Retina (tissue), 1 donor: ENCODE data around the gene RPTOR.
"Not testable (repeated sequence)": the region's sequence is repeated elsewhere in the genome, so short reads cannot be mapped to it uniquely, and the experiment has no call there.

ENCODE experiments used
- DNase-seq: peaks from one replicate; pipeline ENCODE4 v3.0.0-alpha.2; 2016

Gene RPTOR

GRCh38 chr17:80874866-80875445 lies 330.3 kb downstream of the RPTOR start:
- DNase-seq = no peak

- DNase-seq = not testable (repeated sequence)
These were observed 330.9 kb downstream of the RPTOR start for GRCh38 chr17:80875480-80875995.

DNA sequence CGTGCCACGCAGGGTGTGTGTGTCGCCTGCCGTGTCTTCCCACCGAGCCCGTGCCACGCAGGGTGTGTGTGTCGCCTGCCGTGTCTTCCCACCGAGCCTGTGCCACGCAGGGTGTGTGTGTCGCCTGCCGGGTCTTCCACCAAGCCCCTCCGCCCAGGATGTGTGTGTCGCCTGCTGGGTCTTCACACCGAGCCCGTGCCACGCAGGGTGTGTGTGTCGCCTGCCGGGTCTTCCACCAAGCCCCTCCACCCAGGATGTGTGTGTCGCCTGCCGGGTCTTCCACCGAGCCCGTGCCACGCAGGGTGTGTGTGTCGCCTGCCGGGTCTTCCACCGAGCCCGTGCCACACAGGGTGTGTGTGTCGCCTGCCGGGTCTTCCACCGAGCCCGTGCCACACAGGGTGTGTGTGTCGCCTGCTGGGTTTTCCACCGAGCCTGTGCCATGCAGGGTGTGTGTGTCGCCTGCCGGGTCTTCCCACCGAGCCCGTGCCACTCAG lies 331.9 kb downstream of the RPTOR start:
- not testable (repeated sequence) for DNase-seq

GRCh38 chr17:80876950-80877728 lies 332.5 kb downstream of the RPTOR start:
- DNase-seq = no peak

DNA sequence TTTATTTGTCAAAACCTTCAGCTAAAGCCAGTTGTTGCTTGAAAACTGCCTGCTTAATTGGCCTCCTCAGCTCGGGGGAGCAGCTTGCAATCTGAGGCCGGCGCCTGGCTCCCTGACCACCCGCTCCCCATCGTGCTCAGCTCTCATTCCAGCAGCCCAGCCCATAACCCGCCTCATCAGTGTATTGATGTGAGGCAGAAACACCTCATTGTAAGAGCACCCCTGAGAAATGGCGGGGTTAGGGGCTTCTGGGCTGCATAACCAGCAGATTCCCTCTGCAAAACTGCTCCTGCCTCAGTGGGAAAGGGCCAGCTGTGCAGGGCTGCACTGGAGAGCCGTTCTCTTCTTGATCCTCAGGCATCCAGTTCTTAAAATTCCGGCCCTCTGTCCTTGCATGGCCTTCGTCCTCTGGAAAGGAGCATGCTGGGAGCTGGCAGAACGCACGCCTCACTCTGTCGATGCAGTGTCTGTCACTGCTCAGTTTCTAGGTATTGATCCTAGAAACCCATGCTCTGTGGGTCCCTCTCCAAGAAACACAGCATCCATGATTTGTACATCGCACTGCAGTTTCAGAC lies 333.2 kb downstream of the RPTOR start:
- DNase-seq = peak; percentile 68

GRCh38 chr17:80878876-80879722 lies 334.5 kb downstream of the RPTOR start:
- no peak for DNase-seq

DNA sequence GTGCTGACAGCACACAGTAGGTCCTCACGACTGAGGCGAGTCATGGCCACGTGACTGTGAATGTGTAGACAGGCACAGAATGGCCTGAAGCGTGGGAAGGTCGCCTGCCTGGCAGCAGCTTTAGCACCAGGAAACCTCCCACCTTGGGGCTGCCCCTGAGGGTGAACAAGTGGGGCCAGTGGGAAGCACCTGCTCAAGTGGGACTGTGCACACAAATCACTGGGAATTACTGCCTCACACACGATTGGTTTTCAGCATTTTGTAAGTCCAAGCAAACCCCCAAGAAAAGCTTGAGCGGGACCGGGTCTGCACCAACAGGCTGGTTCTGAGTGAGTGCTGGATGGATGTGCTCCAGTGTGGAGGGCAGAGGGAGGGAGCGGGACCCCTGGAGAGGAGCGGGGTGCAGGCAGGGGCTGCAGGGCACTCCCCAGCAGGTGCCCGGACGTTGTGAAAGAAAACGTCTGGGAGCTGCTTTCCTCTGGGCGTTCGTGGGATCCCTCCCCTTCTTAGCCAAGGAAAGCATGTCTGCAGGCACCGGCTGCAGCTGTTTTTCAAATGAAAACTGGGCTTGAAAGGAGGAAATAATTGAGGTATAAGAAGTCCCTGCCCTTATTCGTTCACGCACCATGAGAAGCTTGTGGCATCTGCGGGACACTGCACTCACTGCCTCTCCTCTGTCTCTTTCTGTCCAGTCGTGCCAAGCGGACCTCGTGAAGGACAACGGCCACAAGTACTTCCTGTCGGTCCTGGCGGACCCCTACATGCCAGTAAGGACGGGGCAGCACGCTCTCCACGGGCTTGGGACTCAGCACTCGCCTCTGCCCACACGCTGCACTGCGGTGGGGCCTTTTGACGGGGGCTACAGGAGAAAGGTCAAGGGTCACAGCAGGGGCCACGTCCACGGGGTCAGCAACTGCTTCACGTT lies 335.3 kb downstream of the RPTOR start:
- peak; percentile 31 for DNase-seq

- no peak for DNase-seq
These were observed 336.0 kb downstream of the RPTOR start for GRCh38 chr17:80880648-80880985.

DNA sequence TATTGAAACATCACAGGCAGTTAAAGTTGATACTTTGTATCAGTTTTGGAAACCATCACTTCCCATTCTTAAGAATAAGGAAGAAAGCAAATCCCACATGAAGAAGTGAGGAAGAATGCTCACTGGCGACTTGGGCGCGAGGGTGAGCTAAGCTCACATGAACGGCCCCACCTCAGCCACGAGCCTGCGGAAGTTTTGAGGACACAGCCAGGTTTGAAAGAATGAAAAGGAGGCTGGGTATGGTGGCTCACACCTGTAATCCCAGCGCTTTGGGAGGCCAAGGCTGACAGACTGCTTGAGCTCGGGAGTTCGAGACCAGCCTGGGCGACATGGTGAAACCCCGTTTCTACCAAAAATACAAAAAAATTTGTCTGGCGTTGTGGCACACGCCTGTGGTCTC lies 336.7 kb downstream of the RPTOR start:
- no peak for DNase-seq

- no peak for DNase-seq
These were observed 337.7 kb downstream of the RPTOR start for GRCh38 chr17:80882323-80882722.

- DNase-seq = no peak
These were observed 338.5 kb downstream of the RPTOR start for GRCh38 chr17:80882926-80883685.

DNA sequence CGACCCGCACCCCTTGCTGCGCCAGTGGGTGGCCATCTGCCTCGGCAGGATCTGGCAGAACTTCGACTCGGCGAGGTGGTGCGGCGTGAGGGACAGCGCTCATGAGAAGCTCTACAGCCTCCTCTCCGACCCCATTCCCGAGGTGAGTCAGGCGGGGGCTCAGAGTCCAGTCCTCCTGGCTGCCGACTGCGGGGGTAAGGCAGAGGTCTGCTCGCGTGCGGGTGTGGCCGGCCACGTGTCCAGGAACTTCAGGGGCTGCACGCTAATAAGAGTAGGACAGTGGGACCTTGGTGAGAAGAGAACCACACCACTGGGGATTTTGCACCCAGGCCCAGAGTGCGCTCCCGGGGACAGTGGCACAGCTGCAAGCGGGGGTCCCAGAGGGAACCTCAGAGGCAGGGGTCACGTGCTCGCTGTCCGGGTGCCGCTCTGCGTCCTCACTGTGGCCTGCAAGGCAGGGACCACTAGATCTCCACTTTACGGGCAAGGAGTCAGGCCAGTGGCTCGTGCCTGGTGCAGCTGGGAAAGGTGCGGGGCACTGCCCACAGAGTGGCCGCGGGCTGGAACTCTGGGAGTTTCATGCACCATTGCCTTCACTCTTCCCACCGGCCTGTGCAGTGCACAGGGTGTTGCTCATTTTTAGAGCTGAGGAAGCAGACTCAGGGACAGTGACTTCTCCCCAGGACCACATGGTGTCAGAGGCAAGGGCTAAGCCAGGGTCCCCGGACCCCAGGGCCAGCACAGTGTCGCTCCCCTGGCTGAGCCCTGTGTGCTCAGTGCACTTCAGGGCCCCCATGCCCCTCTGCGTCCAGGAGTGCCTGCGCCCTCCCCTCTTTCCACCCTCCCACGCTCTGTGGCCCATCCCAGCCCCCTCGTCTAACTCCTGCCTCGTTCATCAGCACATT lies 339.4 kb downstream of the RPTOR start:
- no peak for DNase-seq

DNA sequence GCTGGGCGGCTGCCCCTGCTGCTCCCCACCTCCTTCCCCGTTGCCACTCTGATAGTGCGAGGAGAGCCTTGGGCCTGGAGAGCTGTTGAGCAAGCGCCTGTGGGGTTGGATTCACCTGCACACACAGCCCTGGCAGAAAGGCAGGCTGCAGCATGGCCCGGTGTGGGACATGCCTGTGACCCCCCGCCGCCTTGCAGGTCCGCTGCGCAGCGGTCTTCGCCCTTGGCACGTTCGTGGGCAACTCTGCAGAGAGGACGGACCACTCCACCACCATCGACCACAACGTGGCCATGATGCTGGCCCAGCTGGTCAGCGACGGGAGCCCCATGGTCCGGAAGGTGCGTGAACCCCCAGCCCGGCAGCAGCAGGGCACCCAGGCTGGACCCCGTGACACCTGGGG lies 340.2 kb downstream of the RPTOR start:
- DNase-seq = no peak

DNA sequence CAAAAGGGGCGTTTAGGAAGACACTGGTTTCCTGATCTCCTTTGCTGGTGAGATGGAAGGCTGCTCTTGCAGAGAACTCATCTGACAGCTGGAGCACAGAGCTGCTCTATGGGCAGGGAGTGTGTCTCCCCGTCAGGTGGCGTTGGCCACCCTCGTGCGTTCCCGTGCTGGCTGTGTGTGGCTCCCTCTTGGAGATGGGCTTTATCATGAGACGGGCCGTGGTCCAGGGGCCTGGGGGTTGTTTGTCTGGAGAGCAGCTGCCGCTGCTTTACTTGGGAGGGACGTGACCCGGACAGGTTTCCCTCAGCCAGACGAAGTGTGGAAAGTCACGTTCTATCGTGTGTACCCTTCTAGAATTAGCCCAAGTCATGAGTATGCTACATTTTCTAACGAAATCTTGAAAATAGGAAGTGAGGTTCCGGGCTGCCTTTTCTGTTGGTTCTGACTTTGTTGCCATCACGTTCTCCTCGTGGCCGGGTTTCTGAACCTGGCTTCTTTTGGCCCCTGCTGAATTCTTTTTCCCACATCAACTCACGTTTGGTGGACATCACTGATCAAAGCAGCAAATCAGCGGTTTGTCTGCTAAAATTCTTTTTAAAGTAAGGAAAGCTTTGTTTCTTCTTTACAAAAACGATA lies 341.4 kb downstream of the RPTOR start:
- DNase-seq = no peak

- DNase-seq = no peak
These were observed 342.3 kb downstream of the RPTOR start for GRCh38 chr17:80886641-80887573.

GRCh38 chr17:80887639-80888175 lies 343.1 kb downstream of the RPTOR start:
- no peak for DNase-seq

DNA sequence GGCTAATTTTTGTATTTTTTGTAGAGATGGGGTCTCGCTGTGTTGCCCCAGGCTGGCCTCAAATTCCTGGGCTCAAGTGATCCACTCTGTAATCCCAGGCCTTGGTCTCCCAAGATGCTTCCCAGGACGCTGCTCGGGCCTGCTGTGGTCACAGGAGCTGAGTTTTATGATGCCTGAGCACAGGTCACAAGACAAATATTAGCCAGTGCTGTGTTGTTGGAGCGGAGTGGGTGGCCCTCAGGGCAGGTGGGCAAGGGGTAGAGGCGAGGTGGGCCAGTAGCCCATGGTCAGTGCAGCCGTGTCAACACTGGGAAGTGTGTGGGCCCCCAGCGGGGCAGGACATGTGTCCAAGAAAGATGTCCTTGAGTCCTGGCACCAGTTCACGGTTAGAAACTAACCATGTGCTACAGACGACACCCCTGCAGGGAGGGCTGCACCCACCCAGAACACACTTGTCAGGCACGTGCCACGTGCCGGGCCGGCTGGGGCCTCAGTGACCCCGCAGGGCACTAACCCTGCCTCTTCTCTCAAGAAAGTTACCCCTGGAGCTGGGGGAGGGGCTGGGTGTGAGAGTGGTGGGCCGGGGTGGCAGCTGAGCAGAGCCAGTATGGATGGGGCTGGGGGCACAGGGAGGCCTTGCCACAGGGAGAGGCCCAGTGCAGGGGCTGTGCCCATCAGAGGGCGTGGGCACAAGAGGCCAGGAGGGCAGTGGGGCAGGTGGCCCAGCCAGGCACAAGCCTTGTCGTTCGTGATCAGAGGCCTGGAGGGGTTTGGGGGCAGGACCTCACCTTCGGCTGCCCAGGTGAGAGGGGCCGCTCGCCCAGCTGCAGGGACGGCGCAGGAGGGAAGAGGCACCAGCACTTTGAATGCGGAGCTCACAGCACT lies 343.9 kb downstream of the RPTOR start:
- DNase-seq = no peak
